ENCODE measurements around the gene GHRHR.

GHRHR gene

DNA sequence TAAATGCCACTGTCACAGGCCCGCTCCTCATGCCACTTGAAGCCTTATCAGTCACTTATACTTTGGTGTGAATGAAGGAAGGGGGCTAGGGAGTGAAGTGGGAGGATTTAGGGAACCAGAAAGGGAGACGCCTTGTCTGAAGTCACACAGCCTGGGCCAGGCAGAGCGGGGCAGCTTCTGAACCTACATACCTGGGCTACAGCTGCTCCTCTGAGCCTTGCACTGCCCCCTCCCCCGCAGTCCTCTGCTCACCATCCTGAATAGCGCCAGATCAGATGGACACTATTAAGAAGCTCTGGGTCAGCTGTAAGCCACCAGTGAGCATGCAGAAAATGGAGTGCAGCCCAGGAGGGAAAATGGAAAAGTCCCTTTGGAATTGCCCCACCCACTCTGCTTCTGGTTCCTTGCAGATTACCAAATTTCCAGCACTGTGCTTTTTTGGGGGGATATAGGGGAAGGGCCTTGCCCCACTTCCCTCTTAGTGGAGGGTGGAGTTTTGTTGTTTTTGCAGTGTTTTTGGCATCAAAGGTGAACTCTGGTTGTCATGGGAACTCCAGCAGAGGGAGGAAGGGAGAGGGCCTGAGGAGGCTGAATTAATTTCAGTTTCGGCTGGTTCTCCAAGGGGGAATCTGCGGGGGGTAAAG is 53.4 kb downstream of the GHRHR start:
- DNase-seq = no peak

DNA sequence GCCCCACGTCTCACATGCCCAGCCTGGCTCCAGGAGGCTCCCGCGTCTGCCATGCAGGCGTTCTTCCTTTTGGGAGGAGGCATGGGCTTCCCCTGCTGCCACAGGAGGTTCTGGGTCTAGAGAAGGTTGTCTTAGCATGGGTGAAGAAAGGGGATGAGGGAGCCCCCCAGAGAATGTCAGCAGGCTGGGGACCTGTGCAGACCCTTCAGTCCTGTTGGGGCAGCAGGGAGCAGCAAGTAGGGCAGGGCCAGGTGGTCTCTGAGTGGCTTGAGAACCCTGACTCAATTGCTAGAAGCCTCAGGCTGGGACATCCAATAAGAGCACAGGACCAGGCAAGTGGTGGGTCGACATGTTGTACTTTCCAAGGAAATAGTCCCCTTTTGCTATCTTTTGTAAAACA is 54.0 kb downstream of the GHRHR start:
- DNase-seq = no peak

DNA sequence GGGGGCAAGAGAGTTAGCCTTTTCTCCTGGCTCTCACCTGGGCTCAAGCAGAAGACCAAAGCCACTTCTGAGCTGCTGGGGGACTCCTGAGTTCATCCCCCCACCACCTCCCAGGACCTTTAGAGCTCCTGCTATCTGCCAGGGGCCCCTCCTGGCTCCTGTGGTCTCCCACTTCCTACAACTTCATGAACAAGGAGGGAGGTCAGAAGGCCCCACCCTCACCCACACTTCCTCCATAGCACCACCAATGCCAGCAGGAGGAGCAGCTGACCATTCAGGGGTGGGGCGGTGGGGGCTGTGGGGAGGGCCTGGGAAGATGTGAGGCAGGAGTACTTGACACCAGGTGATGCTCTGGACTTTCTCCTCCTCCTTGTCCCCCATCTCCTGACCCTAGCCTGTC is 55.8 kb downstream of the GHRHR start:
- DNase-seq = no peak

DNA sequence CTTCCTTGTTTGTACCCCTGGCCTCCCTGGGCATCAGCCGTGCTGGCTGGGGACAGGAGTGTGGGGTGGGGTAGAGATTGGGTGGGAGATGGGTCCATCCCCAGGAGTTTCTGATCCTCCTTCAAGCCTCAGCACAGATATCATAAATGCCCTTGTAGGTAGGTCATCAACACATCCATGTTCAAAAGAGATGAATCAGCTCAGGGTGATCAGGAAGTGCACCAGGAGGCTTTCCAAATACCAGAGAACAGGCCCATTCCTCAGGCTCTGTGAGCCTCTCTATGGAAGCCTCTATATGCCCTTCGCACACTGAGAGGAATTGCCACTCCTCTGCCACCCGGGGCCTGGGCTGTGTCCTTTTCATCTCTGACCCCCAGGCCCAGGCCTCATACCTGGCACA is 56.4 kb downstream of the GHRHR start:
- no peak for DNase-seq

DNA sequence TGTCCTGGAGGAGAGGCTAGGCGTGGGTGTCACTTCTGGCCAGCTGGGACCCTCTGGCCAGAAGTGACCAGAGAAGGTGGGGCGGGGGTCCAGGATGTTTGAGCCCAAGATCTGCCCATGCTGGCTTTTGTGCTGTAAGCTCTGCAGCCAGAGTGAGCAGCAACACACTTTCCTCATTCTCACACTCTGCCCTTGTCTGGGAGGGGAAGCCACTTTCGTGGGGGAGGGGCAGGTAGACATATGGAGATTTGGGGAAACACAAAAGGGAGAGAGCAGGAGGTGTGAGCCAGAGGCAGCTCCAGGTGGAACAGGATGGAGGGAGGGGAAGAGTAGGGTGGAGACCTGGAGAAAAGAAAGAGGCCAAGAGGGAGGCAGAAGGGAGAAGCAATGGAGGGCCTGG is 56.9 kb downstream of the GHRHR start:
- DNase-seq = no peak

DNA sequence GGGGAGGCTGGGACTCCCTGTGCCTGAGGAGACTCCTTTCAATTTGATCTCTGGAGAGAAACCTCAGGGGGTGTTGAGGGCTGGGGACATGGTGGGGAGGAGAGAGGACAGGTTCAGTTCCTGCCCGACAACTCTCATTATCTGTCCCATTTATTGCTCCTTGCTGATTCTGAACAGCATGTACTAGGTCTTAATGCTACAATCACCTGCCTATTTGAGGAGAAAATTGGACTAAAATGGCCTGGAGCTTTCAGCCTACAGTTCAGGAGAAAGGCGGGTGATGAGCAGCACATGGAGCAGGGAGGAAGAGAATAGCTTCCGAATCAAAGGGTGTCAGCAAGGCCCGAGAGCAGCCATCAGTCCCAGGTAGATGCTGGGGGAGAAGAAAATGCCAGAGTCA is 58.4 kb downstream of the GHRHR start:
- no peak for DNase-seq

DNA sequence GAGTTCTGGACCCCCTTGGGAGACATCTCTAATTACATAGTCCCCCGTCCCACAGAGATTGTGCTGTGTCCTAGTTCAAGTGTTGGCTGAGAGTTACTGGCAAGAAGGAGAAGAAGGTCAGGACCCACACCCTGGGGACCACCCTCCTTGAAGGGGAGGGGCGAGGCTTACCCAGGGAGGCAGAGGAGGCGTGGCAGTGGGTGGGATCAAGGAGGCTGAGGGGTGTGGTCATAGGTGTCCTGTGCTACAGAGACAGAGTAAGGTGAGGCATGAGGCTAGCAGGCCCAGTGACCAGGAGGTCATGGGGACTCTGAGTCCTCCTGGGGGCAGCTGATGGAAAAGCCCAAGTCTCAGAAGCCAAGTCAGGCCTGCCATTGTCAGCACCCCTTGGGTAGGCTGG is 59.0 kb downstream of the GHRHR start:
- DNase-seq = no peak

DNA sequence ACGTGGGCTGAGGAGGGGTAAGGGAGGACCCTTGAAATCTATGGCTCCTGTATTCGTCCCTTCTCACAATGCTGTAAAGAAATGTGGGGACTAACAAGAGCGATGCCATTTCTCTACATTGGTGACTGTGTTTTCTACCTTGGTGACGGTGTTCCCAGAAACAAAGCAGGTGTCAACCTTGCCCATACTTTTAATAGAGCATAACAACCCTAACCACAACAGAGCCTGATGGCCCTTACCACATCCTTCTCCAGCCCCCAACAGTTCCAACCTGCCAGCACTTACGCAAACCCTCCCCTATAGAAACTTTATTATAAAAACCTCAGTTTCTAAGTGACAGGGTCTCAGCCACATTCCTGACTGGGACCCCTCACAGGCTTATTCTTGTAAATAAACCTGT is 60.1 kb downstream of the GHRHR start:
- no peak for DNase-seq

DNA sequence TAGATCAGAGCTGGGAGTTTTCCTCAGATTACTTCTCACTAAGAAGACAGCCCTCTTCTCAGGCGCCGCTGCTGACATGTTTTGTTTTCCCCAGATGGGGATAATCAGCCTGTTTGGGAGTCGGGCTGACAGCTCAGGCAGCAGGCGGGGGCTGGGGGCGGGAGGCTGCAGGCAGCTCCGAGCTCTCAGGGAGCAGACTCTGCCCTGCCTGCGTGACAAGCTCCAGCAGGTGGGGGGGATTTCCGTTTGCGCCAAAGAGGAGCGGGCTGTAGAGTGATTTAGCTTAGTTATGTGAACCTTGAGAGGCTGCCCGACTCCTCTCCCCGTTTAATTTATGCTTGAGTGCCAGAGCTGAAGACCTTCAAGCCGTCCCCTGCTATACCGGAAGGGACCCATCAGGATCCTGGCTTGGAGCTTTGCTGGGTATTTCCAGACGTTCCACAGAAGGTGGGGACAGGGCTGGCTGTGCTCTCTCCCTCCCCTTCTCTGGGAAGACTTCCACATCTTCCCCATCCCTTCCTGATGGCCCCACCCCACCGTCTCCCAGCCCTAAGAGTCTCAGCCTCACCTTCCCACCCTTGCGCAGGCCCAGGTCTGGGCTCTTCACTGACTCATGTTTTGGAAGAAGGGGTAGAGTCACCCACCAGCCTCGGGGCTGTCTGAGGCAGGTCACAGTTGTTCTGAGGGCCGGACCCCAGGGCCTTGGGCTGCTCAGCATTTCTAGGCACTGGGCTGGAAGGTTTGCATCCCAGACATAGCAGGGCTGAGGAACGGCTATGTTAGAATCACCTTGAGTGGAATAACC is 63.6 kb downstream of the GHRHR start:
- DNase-seq = peak; percentile 8

DNA sequence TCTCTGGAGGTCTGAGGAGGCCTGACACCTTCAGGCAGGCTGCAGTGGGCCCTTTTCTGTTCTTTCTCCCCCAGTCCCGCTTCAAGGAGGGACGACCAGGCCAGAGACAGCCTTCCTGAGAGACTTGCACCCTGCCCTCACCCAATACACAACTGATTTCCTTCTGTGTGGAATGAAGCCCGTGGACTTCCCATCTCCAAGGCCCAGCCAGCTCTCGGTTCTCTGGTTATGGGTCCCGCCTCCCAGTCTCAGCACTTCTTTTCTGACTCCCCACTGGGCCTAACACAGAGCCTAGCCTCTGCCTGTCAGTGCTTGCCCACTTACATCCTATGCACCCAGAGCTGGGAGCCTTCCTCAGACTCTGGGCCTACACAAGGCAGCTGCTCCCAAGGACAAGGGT is 64.3 kb downstream of the GHRHR start:
- DNase-seq = no peak

DNA sequence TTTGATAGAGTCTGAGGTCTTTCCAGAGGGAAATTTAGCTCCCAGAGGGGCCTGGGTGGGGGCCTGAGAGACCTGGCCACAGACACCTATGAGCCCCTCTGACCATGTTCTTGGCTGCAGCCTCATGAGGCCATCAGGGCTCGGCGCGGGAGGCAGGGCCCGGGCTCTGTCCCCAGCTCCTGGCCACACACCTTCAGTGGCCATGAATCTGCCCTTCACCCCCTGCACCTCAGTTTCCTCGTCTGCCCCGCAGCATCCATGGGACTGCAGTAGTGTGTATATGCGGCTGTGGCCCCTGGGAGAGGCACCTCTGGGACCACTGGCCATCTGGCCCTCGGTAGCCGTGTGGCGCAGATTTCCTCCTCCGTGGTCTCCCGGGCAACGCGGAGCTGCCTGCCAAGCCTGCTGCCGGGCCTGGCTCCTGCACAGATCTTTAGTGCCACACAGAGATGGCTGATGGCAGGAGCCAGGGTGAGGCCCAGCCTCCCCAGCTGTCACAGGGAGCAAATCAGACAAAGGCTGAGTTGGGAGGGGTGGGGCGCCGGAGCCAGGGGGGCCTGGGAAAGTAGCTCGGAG is 64.8 kb downstream of the GHRHR start:
- no peak for DNase-seq

Data from NCI-H510A treated with DMSO at 0.1 percent for 48 hours (cell line).